ENCODE data around the gene ACBD6. TPM values are rescaled to one million over a fixed set of nuclear protein-coding genes. Genes with fewer than 3 reads are reported as not detected.

The ACBD6 gene
- total and polyA plus RNA-seq, 2 of the 4 experiments (the other 2 are of a cell fraction), result 52.5 to 59.1 TPM

DNA sequence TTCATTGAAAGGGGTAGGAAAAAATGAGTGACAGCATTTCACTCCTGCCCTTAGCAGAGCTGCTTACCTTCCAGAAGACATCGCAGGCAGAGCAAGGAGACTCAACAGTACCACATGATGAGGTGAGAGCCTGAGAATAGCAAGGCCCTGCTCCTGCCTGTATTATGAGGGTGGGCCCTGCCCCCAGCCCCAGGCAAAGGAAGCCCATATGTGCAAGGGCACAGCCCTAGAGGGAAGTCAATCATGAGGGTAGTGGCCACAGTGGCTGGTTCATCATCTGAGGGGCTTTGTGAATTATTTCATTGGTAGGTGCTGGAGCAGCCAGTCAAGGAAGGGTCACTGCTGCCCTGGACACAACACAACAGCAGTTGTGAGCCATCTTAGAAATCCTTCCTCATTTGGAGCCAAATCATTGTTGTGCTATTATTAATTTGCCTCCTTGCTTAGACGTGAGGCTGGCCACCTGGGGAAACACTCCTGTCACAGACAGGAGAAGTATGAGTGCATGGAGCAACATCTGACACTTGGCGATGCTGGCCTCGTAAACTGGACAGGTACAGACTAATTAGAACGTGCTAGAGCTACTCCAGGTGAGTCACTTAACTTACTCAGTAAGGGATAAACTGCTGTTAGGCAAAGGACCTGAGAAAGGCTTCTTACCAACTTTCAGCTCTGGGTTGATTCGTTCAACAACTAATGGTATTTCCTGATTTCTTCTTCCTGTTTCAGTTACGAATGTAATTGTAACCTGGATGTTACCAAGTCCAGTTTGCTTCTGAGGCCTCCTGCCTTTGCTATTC, 22.7 kb upstream of the ACBD6 start:
- H3K56ac ChIP-seq (ENCODE audit: extremely low read depth, insufficient read depth, low read length), result no peak overlapping the region
- H4K5ac ChIP-seq (ENCODE audit: low read depth, low read length), result peak overlapping the region; percentile 26
- H4K8ac ChIP-seq (ENCODE audit: low read depth in 2 of 2, low read length in 2 of 2), result peak overlapping the region in 1 of 2 experiments; percentile 4; a peak in 1 of 4 replicates
- dilution Hi-C loops (cut with HindIII; ENCODE audit: low sequenced_read_pairs, unreplicated experiment) (no loop called here), intact Hi-C loops (cut with micrococcal nuclease) (no loop called here), in situ Hi-C loops (cut with MboI; ENCODE audit: low sequenced_read_pairs) (no loop called here)
- no peaks in the 10 kb centered on the region for H3K36me3 ChIP-seq (ENCODE audit: control insufficient read depth, insufficient read depth, low read length)
- no peaks in the 10 kb centered on the region for H3K79me1 ChIP-seq (ENCODE audit: low read depth in 1 of 2, low read length in 2 of 2)
- DNase-seq (no peak), ATAC-seq (ENCODE audit: low read depth) (no peak; the same call in 1 of the 2 replicates)
- H3K18ac ChIP-seq (ENCODE audit: low read depth, low read length), result peak overlapping the region; percentile 63
- H3K4me2 ChIP-seq (ENCODE audit: low read depth, low read length), result no peak overlapping the region
- peaks cover 18% of the 10 kb centered on the region for H3K9me1 ChIP-seq (ENCODE audit: insufficient read depth, low read length)
- peak overlapping the region; percentile 49; the same call in 1 of the 2 replicates for H3K14ac ChIP-seq (replicated peaks; ENCODE audit: low read depth, low read length)
- peak overlapping the region; percentile 72 for H2BK20ac ChIP-seq (ENCODE audit: low read depth, low read length)
- peak overlapping the region; percentile 31; the same call in 1 of the 2 replicates for H2AK5ac ChIP-seq (ENCODE audit: low read depth, low read length)
- WGBS, 2 experiments (ENCODE audit: extremely low coverage in 2 of 2, insufficient read length in 1 of 2), result 74% methylated on average over 5 of the region's 7 CpGs; no CpG with 5 or more reads in 1 of the 2 experiments
- CTCF ChIA-PET, result interaction anchor here (0.7 kb wide), 1 partner anchor 54 kb away, joined by 3 read pairs; no protein-coding TSS in a partner anchor
- H4K91ac ChIP-seq (ENCODE audit: insufficient read depth, low read depth, low read length), result peak overlapping the region; percentile 63
- POLR2A ChIA-PET (ENCODE audit: unreplicated experiment), result no interaction called here
- H3K4me3 ChIP-seq (ENCODE audit: insufficient read depth, low read depth, low read length), result no peak overlapping the region
- H3K4me1 ChIP-seq (ENCODE audit: control insufficient read depth, insufficient read depth, low read length), result peaks cover 21% of the 10 kb centered on the region
- H3K23ac ChIP-seq (ENCODE audit: low read depth, low read length), result no peak overlapping the region; the same call in 1 of the 2 replicates
- H2BK15ac ChIP-seq (ENCODE audit: low read depth, low read length), result peak overlapping the region; percentile 64; the same call in 1 of the 3 replicates
- H3K4ac ChIP-seq (ENCODE audit: low read depth, low read length), result peak overlapping the region; percentile 62
- H2AFZ ChIP-seq (replicated peaks; ENCODE audit: low read length, poor library complexity), result peak overlapping the region; percentile 52
- no peak overlapping the region for H3K9ac ChIP-seq (ENCODE audit: low read depth, low read length)
- H3K9me3 ChIP-seq (ENCODE audit: control insufficient read depth, insufficient read depth, low read length), result peaks cover 2% of the 10 kb centered on the region; the same call in 1 of the 2 replicates
- no TSS peak for BruUV-seq (replicated peaks)
- no peaks in the 10 kb centered on the region for H4K20me1 ChIP-seq (ENCODE audit: insufficient read depth, low read length)
- no peaks in the 10 kb centered on the region for H3K27me3 ChIP-seq (ENCODE audit: control insufficient read depth, insufficient read depth, low read length)
- no peak overlapping the region for H2AK9ac ChIP-seq (replicated peaks; ENCODE audit: low read depth, low read length, poor library complexity)
- H2BK120ac ChIP-seq (ENCODE audit: low read depth, low read length), result peak overlapping the region; percentile 67
- no peak overlapping the region for H3K27ac ChIP-seq (ENCODE audit: insufficient read depth, low read length)
- no peak overlapping the region for H2BK5ac ChIP-seq (ENCODE audit: low read depth, low read length, poor library complexity, severe bottlenecking)
- TF ChIP-seq RAD21 (IDR thresholded peaks at IDR 0.05; ENCODE audit: low read length), result no peak
- TF ChIP-seq POLR2A (IDR thresholded peaks at IDR 0.05; ENCODE audit: low read depth, low read length), result no peak
- TF ChIP-seq RCOR1 (IDR thresholded peaks at IDR 0.05; ENCODE audit: insufficient replicate concordance, low read length), result no peak
- no peak for TF ChIP-seq RFX5 (IDR thresholded peaks at IDR 0.05; ENCODE audit: low read depth, low read length)
- TF ChIP-seq, protein P1, sequence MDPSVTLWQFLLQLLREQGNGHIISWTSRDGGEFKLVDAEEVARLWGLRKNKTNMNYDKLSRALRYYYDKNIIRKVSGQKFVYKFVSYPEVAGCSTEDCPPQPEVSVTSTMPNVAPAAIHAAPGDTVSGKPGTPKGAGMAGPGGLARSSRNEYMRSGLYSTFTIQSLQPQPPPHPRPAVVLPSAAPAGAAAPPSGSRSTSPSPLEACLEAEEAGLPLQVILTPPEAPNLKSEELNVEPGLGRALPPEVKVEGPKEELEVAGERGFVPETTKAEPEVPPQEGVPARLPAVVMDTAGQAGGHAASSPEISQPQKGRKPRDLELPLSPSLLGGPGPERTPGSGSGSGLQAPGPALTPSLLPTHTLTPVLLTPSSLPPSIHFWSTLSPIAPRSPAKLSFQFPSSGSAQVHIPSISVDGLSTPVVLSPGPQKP (IDR thresholded peaks at IDR 0.05; ENCODE audit: borderline replicate concordance, low read depth, low read length), result no peak
- no peak for TF ChIP-seq MAZ (IDR thresholded peaks at IDR 0.05; ENCODE audit: borderline replicate concordance, low read depth, low read length)
- TF ChIP-seq, protein P2, sequence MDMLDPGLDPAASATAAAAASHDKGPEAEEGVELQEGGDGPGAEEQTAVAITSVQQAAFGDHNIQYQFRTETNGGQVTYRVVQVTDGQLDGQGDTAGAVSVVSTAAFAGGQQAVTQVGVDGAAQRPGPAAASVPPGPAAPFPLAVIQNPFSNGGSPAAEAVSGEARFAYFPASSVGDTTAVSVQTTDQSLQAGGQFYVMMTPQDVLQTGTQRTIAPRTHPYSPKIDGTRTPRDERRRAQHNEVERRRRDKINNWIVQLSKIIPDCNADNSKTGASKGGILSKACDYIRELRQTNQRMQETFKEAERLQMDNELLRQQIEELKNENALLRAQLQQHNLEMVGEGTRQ (IDR thresholded peaks at IDR 0.05; ENCODE audit: low read depth, low read length), result no peak
- no peak for TF ChIP-seq SMC3 (IDR thresholded peaks at IDR 0.05; ENCODE audit: low read depth, low read length)
- TF ChIP-seq MXI1 (IDR thresholded peaks at IDR 0.05; ENCODE audit: borderline replicate concordance, low read depth, low read length), result no peak
- TF ChIP-seq CEBPB (IDR thresholded peaks at IDR 0.05; ENCODE audit: low read depth, low read length), result no peak
- no peak for TF ChIP-seq BHLHE40 (IDR thresholded peaks at IDR 0.05; ENCODE audit: low read depth, low read length)
- TF ChIP-seq, protein P3, sequence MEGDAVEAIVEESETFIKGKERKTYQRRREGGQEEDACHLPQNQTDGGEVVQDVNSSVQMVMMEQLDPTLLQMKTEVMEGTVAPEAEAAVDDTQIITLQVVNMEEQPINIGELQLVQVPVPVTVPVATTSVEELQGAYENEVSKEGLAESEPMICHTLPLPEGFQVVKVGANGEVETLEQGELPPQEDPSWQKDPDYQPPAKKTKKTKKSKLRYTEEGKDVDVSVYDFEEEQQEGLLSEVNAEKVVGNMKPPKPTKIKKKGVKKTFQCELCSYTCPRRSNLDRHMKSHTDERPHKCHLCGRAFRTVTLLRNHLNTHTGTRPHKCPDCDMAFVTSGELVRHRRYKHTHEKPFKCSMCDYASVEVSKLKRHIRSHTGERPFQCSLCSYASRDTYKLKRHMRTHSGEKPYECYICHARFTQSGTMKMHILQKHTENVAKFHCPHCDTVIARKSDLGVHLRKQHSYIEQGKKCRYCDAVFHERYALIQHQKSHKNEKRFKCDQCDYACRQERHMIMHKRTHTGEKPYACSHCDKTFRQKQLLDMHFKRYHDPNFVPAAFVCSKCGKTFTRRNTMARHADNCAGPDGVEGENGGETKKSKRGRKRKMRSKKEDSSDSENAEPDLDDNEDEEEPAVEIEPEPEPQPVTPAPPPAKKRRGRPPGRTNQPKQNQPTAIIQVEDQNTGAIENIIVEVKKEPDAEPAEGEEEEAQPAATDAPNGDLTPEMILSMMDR (conservative IDR thresholded peaks at IDR 0.05; ENCODE audit: low read depth, low read length), result no peak
- TF ChIP-seq CHD1 (IDR thresholded peaks at IDR 0.05; ENCODE audit: low read depth, low read length), result no peak
- no peak for TF ChIP-seq MAFK (IDR thresholded peaks at IDR 0.05; ENCODE audit: low read depth, low read length)
